ENCODE data around the gene SLC4A9. TPM values are rescaled to one million over a fixed set of nuclear protein-coding genes. Genes with fewer than 3 reads are reported as not detected.

Gene SLC4A9
- total and polyA plus RNA-seq, 2 donors (not counting 1 experiment from before 2014, with no cell fraction given): 0.10 TPM; not detected in 1

DNA sequence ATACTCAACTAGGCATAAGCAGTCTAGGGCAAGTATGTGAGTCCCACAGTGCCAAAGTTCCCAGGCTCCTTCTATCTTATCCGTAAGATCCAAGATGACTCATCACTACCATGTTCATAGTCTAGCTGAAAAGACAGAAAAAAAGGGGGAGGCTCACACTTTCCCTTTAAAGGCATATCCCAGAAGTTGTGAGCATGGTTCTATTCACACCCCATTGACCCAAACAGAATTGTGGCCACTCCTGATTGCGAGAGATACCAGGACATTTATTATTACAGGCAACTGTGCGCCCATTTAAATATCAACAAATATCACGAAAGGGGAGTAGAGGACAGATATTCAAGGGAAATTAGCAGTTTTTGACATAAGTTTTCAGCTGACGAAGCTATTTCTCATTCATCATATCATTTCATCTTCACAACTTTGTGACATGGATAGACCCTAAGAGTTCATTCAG is 49.0 kb upstream of the SLC4A9 start:
- Histone ChIP-seq H3K4me2 (replicated peaks; ENCODE audit: low read depth, low read length, poor library complexity, severe bottlenecking) (no peak overlapping the region), H3K9ac (ENCODE audit: low read length) (no peak overlapping the region), H3K9me3 (ENCODE audit: control extremely low read depth in 1 of 3, control insufficient read depth in 2 of 3, insufficient read depth in 1 of 3, low read length in 2 of 3) (no peaks in the 10 kb centered on the region), H3K36me3 (replicated peaks in 1 of 2; ENCODE audit: control extremely low read depth in 1 of 2, control insufficient read depth in 1 of 2, extremely low read depth in 1 of 2, insufficient read depth in 2 of 2, low read length in 1 of 2) (no peaks in the 10 kb centered on the region), H3K27ac (ENCODE audit: low read length in 2 of 2) (no peak overlapping the region), H4K20me1 (ENCODE audit: control insufficient read depth, insufficient read depth, low read length, poor library complexity, severe bottlenecking) (no peaks in the 10 kb centered on the region), H3K4me1 (ENCODE audit: control insufficient read depth in 2 of 2, insufficient read depth in 2 of 2, low read length in 2 of 2) (no peaks in the 10 kb centered on the region), H3K4me3 (ENCODE audit: control extremely low read depth in 1 of 5, extremely low read depth in 1 of 5, insufficient read depth in 1 of 5, low read depth in 2 of 5, low read length in 4 of 5) (no peak overlapping the region), H2AFZ (ENCODE audit: insufficient read depth, low read depth, low read length, poor library complexity, severe bottlenecking) (no peak overlapping the region), H3K27me3 (replicated peaks in 1 of 4; ENCODE audit: control extremely low read depth in 1 of 4, control insufficient read depth in 3 of 4, insufficient read depth in 4 of 4, low read length in 3 of 4) (no peaks in the 10 kb centered on the region), H3K79me2 (ENCODE audit: control insufficient read depth, insufficient read depth, low read length) (no peaks in the 10 kb centered on the region)
- no peaks in the 10 kb centered on the region for H3K9me3 Mint-ChIP-seq (ENCODE audit: insufficient read depth)
- H3K4me3 Mint-ChIP-seq: no peak overlapping the region
- TF ChIP-seq, protein P1, sequence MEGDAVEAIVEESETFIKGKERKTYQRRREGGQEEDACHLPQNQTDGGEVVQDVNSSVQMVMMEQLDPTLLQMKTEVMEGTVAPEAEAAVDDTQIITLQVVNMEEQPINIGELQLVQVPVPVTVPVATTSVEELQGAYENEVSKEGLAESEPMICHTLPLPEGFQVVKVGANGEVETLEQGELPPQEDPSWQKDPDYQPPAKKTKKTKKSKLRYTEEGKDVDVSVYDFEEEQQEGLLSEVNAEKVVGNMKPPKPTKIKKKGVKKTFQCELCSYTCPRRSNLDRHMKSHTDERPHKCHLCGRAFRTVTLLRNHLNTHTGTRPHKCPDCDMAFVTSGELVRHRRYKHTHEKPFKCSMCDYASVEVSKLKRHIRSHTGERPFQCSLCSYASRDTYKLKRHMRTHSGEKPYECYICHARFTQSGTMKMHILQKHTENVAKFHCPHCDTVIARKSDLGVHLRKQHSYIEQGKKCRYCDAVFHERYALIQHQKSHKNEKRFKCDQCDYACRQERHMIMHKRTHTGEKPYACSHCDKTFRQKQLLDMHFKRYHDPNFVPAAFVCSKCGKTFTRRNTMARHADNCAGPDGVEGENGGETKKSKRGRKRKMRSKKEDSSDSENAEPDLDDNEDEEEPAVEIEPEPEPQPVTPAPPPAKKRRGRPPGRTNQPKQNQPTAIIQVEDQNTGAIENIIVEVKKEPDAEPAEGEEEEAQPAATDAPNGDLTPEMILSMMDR (IDR thresholded peaks at IDR 0.05): no peak
- no peak for TF ChIP-seq EZH2 (IDR thresholded peaks at IDR 0.05; ENCODE audit: borderline replicate concordance, insufficient read depth, low read depth, low read length, poor library complexity, severe bottlenecking)
- ATAC-seq (ENCODE audit: low read depth) (no peak), DNase-seq (no peak)
- ChIA-PET CTCF (interaction anchor here (0.6 to 1.3 kb wide), 2 partner anchors 36 to 67 kb away, joined by 4 read pairs; partner anchors contain the start of gene HBEGF), POLR2A (no interaction called here)
- intact Hi-C loops (cut with micrococcal nuclease): no loop called here
- H3K27me3 Mint-ChIP-seq: peaks cover 20% of the 10 kb centered on the region
- no peak overlapping the region for H3K27ac Mint-ChIP-seq
- no peaks in the 10 kb centered on the region for H3K4me1 Mint-ChIP-seq
- no CpG with 5 or more reads among the region's 5 CpGs for WGBS (ENCODE audit: insufficient coverage)

DNA sequence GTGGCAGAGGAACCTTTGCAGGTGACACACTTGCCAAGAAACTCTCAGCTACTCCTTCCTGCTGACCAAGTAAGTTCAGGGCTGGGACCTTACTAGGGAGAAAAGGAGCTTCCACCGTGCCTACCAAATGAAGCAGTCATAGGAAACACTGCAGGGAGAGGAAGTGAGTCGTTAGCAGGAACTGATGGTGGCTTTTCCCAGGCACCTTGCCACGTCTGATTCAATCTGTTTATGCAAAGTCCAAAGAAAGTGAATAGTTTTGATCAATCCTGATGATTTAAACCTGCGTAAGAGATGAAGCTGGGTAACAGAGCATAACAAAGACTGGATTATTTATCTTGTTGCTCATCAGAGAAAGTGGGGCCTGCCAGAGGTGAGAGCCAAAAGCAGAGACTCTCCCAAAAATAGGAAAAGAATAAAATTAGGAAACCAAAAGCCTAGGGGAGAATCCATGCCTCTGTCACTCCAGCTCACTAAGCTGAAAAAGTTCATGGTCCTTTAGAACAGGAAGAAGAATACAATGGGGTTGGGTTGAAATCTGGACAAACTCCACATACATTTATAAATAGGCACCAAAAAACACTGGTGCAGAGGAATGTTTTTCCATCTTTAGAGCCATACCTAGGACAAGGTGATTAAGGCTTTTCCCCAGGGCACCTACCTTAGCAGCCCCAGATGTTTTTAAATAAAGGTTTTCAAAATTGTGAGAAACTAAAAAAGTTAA is 47.8 kb upstream of the SLC4A9 start:
- CTCF ChIA-PET: interaction anchor here (0.6 to 2.3 kb wide), 4 partner anchors 10 to 39 kb away, joined by 3 to 5 read pairs (median 4); partner anchors contain the start of gene HBEGF
- Histone ChIP-seq H4K20me1 (ENCODE audit: control insufficient read depth, insufficient read depth, low read length, poor library complexity, severe bottlenecking) (no peaks in the 10 kb centered on the region), H3K27ac (ENCODE audit: low read length in 2 of 2) (no peak overlapping the region), H3K4me1 (ENCODE audit: control insufficient read depth in 2 of 2, insufficient read depth in 2 of 2, low read length in 2 of 2) (no peaks in the 10 kb centered on the region), H3K36me3 (replicated peaks in 1 of 2; ENCODE audit: control extremely low read depth in 1 of 2, control insufficient read depth in 1 of 2, extremely low read depth in 1 of 2, insufficient read depth in 2 of 2, low read length in 1 of 2) (no peaks in the 10 kb centered on the region), H3K4me2 (replicated peaks; ENCODE audit: low read depth, low read length, poor library complexity, severe bottlenecking) (no peak overlapping the region), H3K27me3 (replicated peaks in 1 of 4; ENCODE audit: control extremely low read depth in 1 of 4, control insufficient read depth in 3 of 4, insufficient read depth in 4 of 4, low read length in 3 of 4) (no peaks in the 10 kb centered on the region), H3K79me2 (ENCODE audit: control insufficient read depth, insufficient read depth, low read length) (no peaks in the 10 kb centered on the region), H3K9me3 (ENCODE audit: control extremely low read depth in 1 of 3, control insufficient read depth in 2 of 3, insufficient read depth in 1 of 3, low read length in 2 of 3) (no peaks in the 10 kb centered on the region), H2AFZ (ENCODE audit: insufficient read depth, low read depth, low read length, poor library complexity, severe bottlenecking) (no peak overlapping the region), H3K9ac (ENCODE audit: low read length) (no peak overlapping the region), H3K4me3 (ENCODE audit: control extremely low read depth in 1 of 5, extremely low read depth in 1 of 5, insufficient read depth in 1 of 5, low read depth in 2 of 5, low read length in 4 of 5) (no peak overlapping the region)
- 26% methylated on average over 4 of the region's 4 CpGs for WGBS (ENCODE audit: insufficient coverage)
- no peak for ATAC-seq (ENCODE audit: low read depth)
- POLR2A ChIA-PET: no interaction called here
- TF ChIP-seq, protein P1 (IDR thresholded peaks at IDR 0.05): no peak
- TF ChIP-seq EZH2 (IDR thresholded peaks at IDR 0.05; ENCODE audit: borderline replicate concordance, insufficient read depth, low read depth, low read length, poor library complexity, severe bottlenecking): no peak
- intact Hi-C loops (cut with micrococcal nuclease): no loop called here
- H3K9me3 Mint-ChIP-seq (ENCODE audit: insufficient read depth): no peaks in the 10 kb centered on the region
- no peaks in the 10 kb centered on the region for H3K4me1 Mint-ChIP-seq
- DNase-seq: no peak
- no peak overlapping the region for H3K4me3 Mint-ChIP-seq
- H3K27ac Mint-ChIP-seq: no peak overlapping the region
- H3K27me3 Mint-ChIP-seq: peaks cover 15% of the 10 kb centered on the region

Data from B cell (primary cell).